HFFc6 (cell line): ENCODE measurements around the gene EXOC2. TPM values are rescaled to one million over a fixed set of nuclear protein-coding genes. Genes with fewer than 3 reads are reported as not detected.

ENCODE experiments used
- DNase-seq: peaks from one replicate; pipeline ENCODE4 v3.0.0-alpha.2; 2018
- H3K27ac Mint-ChIP-seq: 2 replicates; pipeline ENCODE4 v1.8.0; 2020; ENCODE audit warnings: mild to moderate bottlenecking, mixed read lengths
- H3K27me3 Mint-ChIP-seq: 2 replicates; pipeline ENCODE4 v1.8.0; 2021; ENCODE audit warnings: mild to moderate bottlenecking, moderate library complexity, mixed read lengths; ENCODE audit not compliant: insufficient read depth
- H3K36me3 Mint-ChIP-seq: 2 replicates; pipeline ENCODE4 v1.8.0; 2021; ENCODE audit warnings: low read depth, mixed read lengths
- H3K4me1 Mint-ChIP-seq: 2 replicates; pipeline ENCODE4 v1.8.0; 2020; ENCODE audit warnings: low read depth, mixed read lengths
- H3K4me3 Mint-ChIP-seq: 2 replicates; pipeline ENCODE4 v1.8.0; 2020; ENCODE audit warnings: mild to moderate bottlenecking, moderate library complexity, mixed read lengths
- H3K9me3 Mint-ChIP-seq: 2 replicates; pipeline ENCODE4 v1.8.0; 2020; ENCODE audit warnings: mild to moderate bottlenecking, mixed read lengths
- total RNA-seq, 6 experiments: library from RNA; stranded (reverse); fragmentation: NEBNext Ultra II Directional; extraction: Animal tissue kit (Norgen Biotek cat#: 25700); gene quantifications; 2 replicates in 1 of 6; 3 replicates in 5 of 6; pipeline ENCODE4 v1.2.3, GENCODE V29; 2021
- TF ChIP-seq, protein P1 (sequence below): fragments of 200-600 bp; sonication (generic); IDR thresholded peaks from 2 replicates; pipeline ENCODE4 v1.5.0; 2021; ENCODE audit warnings: antibody characterized with exemption, mild to moderate bottlenecking

The EXOC2 gene
- total RNA-seq, 6 experiments from 2014 or later: 19.3 to 22.4 (median 20.3) TPM

DNA sequence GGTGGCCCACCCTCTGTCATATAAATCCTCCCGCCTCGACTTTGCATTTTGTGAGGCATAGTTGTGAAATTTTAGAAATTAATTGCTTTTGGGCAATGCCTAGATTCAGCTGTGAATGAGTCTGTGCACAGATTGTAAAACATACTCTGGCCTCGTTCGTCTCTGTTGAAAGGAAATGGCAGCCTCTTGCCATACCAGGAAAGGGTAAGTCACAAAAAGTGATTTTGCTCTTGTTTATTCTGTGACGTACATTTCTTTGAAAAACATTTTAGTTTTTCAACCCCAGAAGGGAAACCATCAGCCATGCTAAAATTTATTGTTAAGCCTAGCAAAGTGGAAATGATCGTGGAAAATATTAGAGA is 15.3 kb upstream of the EXOC2 start:
- Mint-ChIP-seq H3K27ac (no peak overlapping the region), H3K9me3 (no peaks in the 10 kb centered on the region), H3K27me3 (no peaks in the 10 kb centered on the region; the same call in none of the 2 replicates), H3K4me1 (peaks cover 45% of the 10 kb centered on the region), H3K4me3 (no peak overlapping the region), H3K36me3 (no peaks in the 10 kb centered on the region)
- TF ChIP-seq, protein P1, sequence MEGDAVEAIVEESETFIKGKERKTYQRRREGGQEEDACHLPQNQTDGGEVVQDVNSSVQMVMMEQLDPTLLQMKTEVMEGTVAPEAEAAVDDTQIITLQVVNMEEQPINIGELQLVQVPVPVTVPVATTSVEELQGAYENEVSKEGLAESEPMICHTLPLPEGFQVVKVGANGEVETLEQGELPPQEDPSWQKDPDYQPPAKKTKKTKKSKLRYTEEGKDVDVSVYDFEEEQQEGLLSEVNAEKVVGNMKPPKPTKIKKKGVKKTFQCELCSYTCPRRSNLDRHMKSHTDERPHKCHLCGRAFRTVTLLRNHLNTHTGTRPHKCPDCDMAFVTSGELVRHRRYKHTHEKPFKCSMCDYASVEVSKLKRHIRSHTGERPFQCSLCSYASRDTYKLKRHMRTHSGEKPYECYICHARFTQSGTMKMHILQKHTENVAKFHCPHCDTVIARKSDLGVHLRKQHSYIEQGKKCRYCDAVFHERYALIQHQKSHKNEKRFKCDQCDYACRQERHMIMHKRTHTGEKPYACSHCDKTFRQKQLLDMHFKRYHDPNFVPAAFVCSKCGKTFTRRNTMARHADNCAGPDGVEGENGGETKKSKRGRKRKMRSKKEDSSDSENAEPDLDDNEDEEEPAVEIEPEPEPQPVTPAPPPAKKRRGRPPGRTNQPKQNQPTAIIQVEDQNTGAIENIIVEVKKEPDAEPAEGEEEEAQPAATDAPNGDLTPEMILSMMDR: no peak
- no peak for DNase-seq

DNA sequence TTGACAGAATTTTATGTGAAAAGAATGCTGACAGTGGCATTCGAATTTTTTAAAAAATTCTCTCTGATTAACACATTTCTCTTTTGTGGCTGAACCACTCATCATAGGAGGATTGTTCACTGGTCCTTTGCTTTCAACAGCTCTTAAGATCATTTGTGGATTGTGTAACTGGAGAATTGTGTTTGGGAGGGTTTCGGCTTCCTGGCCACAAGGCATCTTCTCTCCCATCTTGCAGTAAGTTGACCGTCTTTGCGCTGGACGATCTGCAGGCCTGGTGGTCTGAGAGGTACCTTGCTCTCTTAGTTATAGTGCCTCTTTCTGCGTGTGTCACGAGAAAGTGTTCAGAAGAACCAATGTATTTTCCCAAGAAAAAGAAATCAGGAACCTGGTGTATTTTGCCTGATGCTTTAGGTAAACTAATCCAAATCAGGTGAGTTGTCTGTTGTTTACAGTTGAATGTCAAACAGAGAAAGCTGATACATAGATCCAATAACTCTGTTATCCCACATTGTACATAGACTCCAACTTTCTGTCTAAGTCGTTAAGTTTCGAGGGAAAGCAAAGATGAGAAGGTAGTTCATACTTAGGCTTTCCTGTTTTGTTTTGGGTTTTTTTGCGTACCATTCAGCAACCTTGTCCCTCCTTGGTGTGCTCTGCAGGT is 14.8 kb upstream of the EXOC2 start:
- H3K9me3 Mint-ChIP-seq: no peaks in the 10 kb centered on the region

DNA sequence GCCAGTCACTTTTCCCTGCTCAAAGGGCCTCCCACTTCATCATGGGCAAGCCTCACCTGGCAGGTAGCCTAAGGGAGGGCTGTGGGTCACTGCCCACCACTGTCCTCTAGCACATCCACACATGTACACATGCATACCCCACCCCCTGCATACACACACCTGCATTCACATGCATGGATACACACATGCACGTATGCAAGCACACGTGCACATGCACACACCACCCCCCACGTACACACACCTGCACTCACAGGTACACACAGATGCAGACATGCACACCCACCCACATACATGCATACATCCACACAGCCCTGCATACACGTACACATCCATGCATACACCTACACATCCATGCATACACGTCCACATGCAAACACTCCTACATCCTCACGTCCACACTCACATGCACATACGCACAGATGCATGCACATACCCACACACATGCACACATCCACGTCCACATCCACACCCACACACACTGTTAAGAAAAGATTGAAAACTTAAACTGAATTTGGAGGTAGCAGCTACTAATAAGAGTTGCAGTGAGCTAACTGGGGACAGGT is 14.0 kb upstream of the EXOC2 start:
- Mint-ChIP-seq H3K4me3 (no peak overlapping the region), H3K9me3 (no peaks in the 10 kb centered on the region), H3K4me1 (peaks cover 44% of the 10 kb centered on the region), H3K27me3 (no peaks in the 10 kb centered on the region; the same call in none of the 2 replicates), H3K36me3 (no peaks in the 10 kb centered on the region), H3K27ac (no peak overlapping the region)
- no peak for DNase-seq
- TF ChIP-seq, protein P1: no peak

More for the DNA sequence above, 14.8 kb upstream of the EXOC2 start:
- TF ChIP-seq, protein P1: no peak
- no peaks in the 10 kb centered on the region; the same call in none of the 2 replicates for H3K27me3 Mint-ChIP-seq
- no peak for DNase-seq
- no peak overlapping the region for H3K4me3 Mint-ChIP-seq
- H3K36me3 Mint-ChIP-seq: no peaks in the 10 kb centered on the region
- H3K4me1 Mint-ChIP-seq: peaks cover 45% of the 10 kb centered on the region
- H3K27ac Mint-ChIP-seq: no peak overlapping the region

DNA sequence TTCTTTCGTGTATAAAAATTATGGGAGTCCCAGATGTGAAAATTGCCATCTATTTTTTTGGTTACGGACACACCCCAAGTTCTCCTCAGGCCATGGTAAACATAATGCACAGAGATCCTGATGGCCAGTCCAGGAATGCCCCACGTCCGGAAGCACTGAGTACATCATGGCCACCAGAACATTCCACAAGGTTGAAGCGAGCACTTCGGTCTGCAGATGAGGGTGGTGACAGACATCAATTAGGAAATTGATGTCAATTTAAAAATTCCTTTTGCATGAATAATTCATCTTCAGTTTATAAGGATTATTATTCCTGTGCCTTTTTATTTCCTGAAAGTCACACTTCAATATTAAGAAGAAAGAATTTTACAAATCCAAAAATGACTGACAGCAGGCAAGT is 13.2 kb upstream of the EXOC2 start:
- Mint-ChIP-seq H3K9me3 (no peaks in the 10 kb centered on the region), H3K4me3 (no peak overlapping the region), H3K4me1 (peaks cover 37% of the 10 kb centered on the region), H3K36me3 (no peaks in the 10 kb centered on the region), H3K27me3 (no peaks in the 10 kb centered on the region; the same call in none of the 2 replicates), H3K27ac (no peak overlapping the region)
- TF ChIP-seq, protein P1: no peak
- DNase-seq: no peak

DNA sequence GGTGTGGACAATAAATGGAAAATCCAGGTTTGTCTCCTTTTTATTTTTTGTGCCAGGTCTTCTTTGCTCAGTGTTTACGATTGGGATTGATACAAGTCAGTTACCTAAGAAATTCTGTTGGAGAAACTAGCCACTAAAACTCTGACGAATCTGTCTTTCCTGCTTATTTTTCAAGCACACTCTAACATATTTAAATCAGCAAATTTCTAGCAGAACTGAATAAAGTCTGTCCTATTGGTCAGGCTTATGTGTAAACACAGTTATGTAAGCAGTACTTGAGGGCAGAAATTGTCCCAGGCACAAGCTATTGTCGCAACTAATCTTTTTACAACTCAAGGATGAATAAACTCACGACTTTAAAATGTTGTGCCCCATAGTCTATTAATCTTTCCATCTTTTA is 12.1 kb upstream of the EXOC2 start:
- H3K4me1 Mint-ChIP-seq: peaks cover 27% of the 10 kb centered on the region
- H3K27me3 Mint-ChIP-seq: peaks cover 1% of the 10 kb centered on the region
- no peak overlapping the region for H3K27ac Mint-ChIP-seq
- DNase-seq: no peak
- H3K36me3 Mint-ChIP-seq: no peaks in the 10 kb centered on the region
- no peak overlapping the region for H3K4me3 Mint-ChIP-seq
- no peaks in the 10 kb centered on the region for H3K9me3 Mint-ChIP-seq
- TF ChIP-seq, protein P1: no peak
